Liver (tissue), 9 donors: ENCODE results near the gene PARD3B. TPM values are rescaled to one million over a fixed set of nuclear protein-coding genes. Genes with fewer than 3 reads are reported as not detected.

Experiments used
- DNase-seq: peaks from one replicate; pipeline ENCODE4 v3.0.0-alpha.2; 2017; ENCODE audit warnings: low spot score
- H3K27ac ChIP-seq, 2 donors: one replicate each; pipeline ENCODE4 v1.7.0; 2013; ENCODE audit warnings: inconsistent platforms in 2 of 2, low read length in 2 of 2, control low read depth in 1 of 2, low read depth in 1 of 2, mild to moderate bottlenecking in 1 of 2
- H3K27me3 ChIP-seq, 4 donors: one replicate each; pipeline versions ENCODE4 v1.6.1 to v1.7.0; 2013; ENCODE audit warnings: low read length in 3 of 4, inconsistent platforms in 1 of 4, mild to moderate bottlenecking in 1 of 4, moderate library complexity in 1 of 4; ENCODE audit not compliant: control insufficient read depth in 4 of 4, insufficient read depth in 4 of 4
- H3K36me3 ChIP-seq, 4 donors: one replicate each; pipeline versions ENCODE4 v1.6.1 to v1.7.0; 2013; ENCODE audit warnings: low read length in 3 of 4, mild to moderate bottlenecking in 3 of 4, low read depth in 1 of 4, moderate library complexity in 1 of 4; ENCODE audit not compliant: control insufficient read depth in 4 of 4, insufficient read depth in 3 of 4
- H3K4me1 ChIP-seq, 4 donors: one replicate each; pipeline versions ENCODE4 v1.6.1 to v1.7.0; 2013; ENCODE audit warnings: low read length in 3 of 4, mild to moderate bottlenecking in 3 of 4, moderate library complexity in 1 of 4; ENCODE audit not compliant: control insufficient read depth in 4 of 4, insufficient read depth in 4 of 4
- H3K4me3 ChIP-seq, 3 donors: one replicate each; pipeline versions ENCODE4 v1.6.1 to v1.7.0; 2013; ENCODE audit warnings: low read length in 3 of 3, control low read depth in 1 of 3, low read depth in 1 of 3, mild to moderate bottlenecking in 1 of 3
- H3K9ac ChIP-seq, 2 donors: one replicate each; pipeline ENCODE4 v1.7.0; 2013; ENCODE audit warnings: low read length in 2 of 2, mild to moderate bottlenecking in 2 of 2, moderate library complexity in 2 of 2, control low read depth in 1 of 2, low read depth in 1 of 2
- H3K9me3 ChIP-seq, 4 donors: one replicate each; pipeline versions ENCODE4 v1.6.1 to v1.7.0; 2013; ENCODE audit warnings: low read length in 3 of 4; ENCODE audit not compliant: control insufficient read depth in 4 of 4
- EGR1 ChIP-seq, 2 donors: IDR thresholded peaks; 2 replicates each; pipeline ENCODE4 v1.6.1; 2016 to 2018; ENCODE audit warnings: antibody characterized with exemption in 2 of 2, low read depth in 2 of 2
- FOXA1 ChIP-seq: IDR thresholded peaks from 2 replicates; pipeline ENCODE4 v1.6.1; 2016; ENCODE audit warnings: antibody characterized with exemption
- FOXA2 ChIP-seq: IDR thresholded peaks from 2 replicates; pipeline ENCODE4 v1.6.1; 2016; ENCODE audit warnings: antibody characterized with exemption
- GABPA ChIP-seq, 2 donors: IDR thresholded peaks in 1 of 2; conservative IDR thresholded peaks in 1 of 2; 2 replicates each; pipeline ENCODE4 v1.6.1; 2016; ENCODE audit warnings: antibody characterized with exemption in 2 of 2, mild to moderate bottlenecking in 1 of 2, moderate library complexity in 1 of 2
- HNF4A ChIP-seq, 2 donors: conservative IDR thresholded peaks; 2 replicates each; pipeline ENCODE4 v1.6.1; 2016; ENCODE audit warnings: antibody characterized with exemption in 2 of 2, mild to moderate bottlenecking in 2 of 2
- HNF4G ChIP-seq: IDR thresholded peaks from 2 replicates; pipeline ENCODE4 v1.6.1; 2016; ENCODE audit warnings: antibody characterized with exemption
- NR2F2 ChIP-seq: IDR thresholded peaks from 2 replicates; pipeline ENCODE4 v1.6.1; 2016; ENCODE audit warnings: antibody characterized with exemption
- RAD21 ChIP-seq, 2 donors: IDR thresholded peaks; 2 replicates each; pipeline ENCODE4 v1.6.1; 2016; ENCODE audit warnings: antibody characterized with exemption in 2 of 2, mild to moderate bottlenecking in 2 of 2
- RXRA ChIP-seq, 2 donors: IDR thresholded peaks; 2 replicates each; pipeline ENCODE4 v1.6.1; 2017 to 2018; ENCODE audit warnings: antibody characterized with exemption in 2 of 2, mild to moderate bottlenecking in 1 of 2
- SP1 ChIP-seq: IDR thresholded peaks from 2 replicates; pipeline ENCODE4 v1.6.1; 2018; ENCODE audit warnings: antibody characterized with exemption, mild to moderate bottlenecking
- TAF1 ChIP-seq: conservative IDR thresholded peaks from 2 replicates; pipeline ENCODE4 v1.6.1; 2016; ENCODE audit warnings: antibody characterized with exemption, mild to moderate bottlenecking
- YY1 ChIP-seq: IDR thresholded peaks from 2 replicates; pipeline ENCODE4 v1.6.1; 2016; ENCODE audit warnings: antibody characterized with exemption, mild to moderate bottlenecking
- WGBS: extraction: QIAGEN DNeasy Blood & Tissue Kit; methylation state at CpG from one replicate; pipeline ENCODE4 v1.1.7; 2013; 5-methylcytosine and 5-hydroxymethylcytosine counted together
- polyA plus RNA-seq, 2 donors: library from polyadenylated mRNA; stranded (reverse) in 1 of 2; unstranded in 1 of 2; fragments of 200-250 nt in 1 of 2; fragments of >200 nt in 1 of 2; fragmentation: Nextera tagmentation in 1 of 2; extraction: Ambion mirVana in 1 of 2; gene quantifications; one replicate each; pipeline versions ENCODE4 v1.2.1 to v1.2.3, GENCODE V29; 2013 to 2015
- total RNA-seq, 2 donors: library from RNA; depleted of rRNA; stranded (reverse); fragments of >200 nt; gene quantifications; one replicate each; pipeline ENCODE4 v1.2.3, GENCODE V29; 2014
- TF ChIP-seq, protein P1 (sequence below): fragments of 150-350 bp; IDR thresholded peaks from 2 replicates; pipeline ENCODE4 v1.5.1; 2017; ENCODE audit warnings: improper control_type of control experiment, low read depth, low read length; ENCODE audit not compliant: missing input control
- TF ChIP-seq, protein P2 (sequence below): IDR thresholded peaks from 2 replicates; pipeline ENCODE4 v1.6.1; 2016; ENCODE audit warnings: antibody characterized with exemption
- TF ChIP-seq, protein P3 (sequence below): IDR thresholded peaks from 2 replicates; pipeline ENCODE4 v1.6.1; 2016; ENCODE audit warnings: antibody characterized with exemption
- TF ChIP-seq, protein P4 (sequence below): IDR thresholded peaks from 2 replicates; pipeline ENCODE4 v1.6.1; 2016; ENCODE audit warnings: antibody characterized with exemption
- donor health status: healthy.
- donor health status: healthy.
- donor health status: healthy.
- donor health status: healthy.
- donor health status: healthy.

PARD3B gene
- total and polyA plus RNA-seq, 4 donors, result 1.1 to 10.3 (median 3.7) TPM

DNA sequence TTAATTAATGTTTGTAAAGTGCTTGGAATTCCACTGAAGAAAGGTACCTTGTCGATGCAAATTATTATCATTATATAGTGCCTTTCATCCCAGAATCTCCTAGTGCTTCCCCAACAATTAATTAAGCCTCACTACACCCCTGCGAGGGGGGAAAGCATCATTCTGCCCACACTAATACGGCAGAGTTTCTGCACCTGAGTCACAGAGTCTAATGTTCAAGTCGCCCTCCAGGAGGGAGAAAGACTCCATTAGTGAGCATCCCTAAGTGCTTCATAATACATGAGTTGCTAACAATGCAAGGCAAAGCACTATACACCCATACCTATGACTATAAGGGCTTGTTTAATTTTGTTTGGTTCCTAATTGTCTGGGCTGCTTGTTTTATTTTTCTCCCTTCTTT, 1111.7 kb downstream of the PARD3B start:
- H3K9me3 ChIP-seq, result no peaks in the 10 kb centered on the region
- no peaks in the 10 kb centered on the region for H3K4me1 ChIP-seq
- no peak overlapping the region for H3K27ac ChIP-seq
- H3K27me3 ChIP-seq, result no peaks in the 10 kb centered on the region
- DNase-seq, result no peak
- no peak overlapping the region for H3K9ac ChIP-seq
- TF ChIP-seq GABPA (IDR thresholded peaks at IDR 0.05 in 1 of 2, conservative IDR thresholded peaks at IDR 0.05 in 1 of 2) (no peak), FOXA1 (no peak), SP1 (no peak), HNF4G (no peak), FOXA2 (no peak), HNF4A (conservative IDR thresholded peaks at IDR 0.05) (no peak), TAF1 (no peak), YY1 (no peak), RAD21 (IDR thresholded peaks at IDR 0.05) (no peak), RXRA (IDR thresholded peaks at IDR 0.05) (no peak)
- TF ChIP-seq, protein P1, sequence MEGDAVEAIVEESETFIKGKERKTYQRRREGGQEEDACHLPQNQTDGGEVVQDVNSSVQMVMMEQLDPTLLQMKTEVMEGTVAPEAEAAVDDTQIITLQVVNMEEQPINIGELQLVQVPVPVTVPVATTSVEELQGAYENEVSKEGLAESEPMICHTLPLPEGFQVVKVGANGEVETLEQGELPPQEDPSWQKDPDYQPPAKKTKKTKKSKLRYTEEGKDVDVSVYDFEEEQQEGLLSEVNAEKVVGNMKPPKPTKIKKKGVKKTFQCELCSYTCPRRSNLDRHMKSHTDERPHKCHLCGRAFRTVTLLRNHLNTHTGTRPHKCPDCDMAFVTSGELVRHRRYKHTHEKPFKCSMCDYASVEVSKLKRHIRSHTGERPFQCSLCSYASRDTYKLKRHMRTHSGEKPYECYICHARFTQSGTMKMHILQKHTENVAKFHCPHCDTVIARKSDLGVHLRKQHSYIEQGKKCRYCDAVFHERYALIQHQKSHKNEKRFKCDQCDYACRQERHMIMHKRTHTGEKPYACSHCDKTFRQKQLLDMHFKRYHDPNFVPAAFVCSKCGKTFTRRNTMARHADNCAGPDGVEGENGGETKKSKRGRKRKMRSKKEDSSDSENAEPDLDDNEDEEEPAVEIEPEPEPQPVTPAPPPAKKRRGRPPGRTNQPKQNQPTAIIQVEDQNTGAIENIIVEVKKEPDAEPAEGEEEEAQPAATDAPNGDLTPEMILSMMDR, result no peak
- TF ChIP-seq, protein P2, sequence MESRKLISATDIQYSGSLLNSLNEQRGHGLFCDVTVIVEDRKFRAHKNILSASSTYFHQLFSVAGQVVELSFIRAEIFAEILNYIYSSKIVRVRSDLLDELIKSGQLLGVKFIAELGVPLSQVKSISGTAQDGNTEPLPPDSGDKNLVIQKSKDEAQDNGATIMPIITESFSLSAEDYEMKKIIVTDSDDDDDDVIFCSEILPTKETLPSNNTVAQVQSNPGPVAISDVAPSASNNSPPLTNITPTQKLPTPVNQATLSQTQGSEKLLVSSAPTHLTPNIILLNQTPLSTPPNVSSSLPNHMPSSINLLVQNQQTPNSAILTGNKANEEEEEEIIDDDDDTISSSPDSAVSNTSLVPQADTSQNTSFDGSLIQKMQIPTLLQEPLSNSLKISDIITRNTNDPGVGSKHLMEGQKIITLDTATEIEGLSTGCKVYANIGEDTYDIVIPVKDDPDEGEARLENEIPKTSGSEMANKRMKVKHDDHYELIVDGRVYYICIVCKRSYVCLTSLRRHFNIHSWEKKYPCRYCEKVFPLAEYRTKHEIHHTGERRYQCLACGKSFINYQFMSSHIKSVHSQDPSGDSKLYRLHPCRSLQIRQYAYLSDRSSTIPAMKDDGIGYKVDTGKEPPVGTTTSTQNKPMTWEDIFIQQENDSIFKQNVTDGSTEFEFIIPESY, result no peak
- TF ChIP-seq, protein P3, sequence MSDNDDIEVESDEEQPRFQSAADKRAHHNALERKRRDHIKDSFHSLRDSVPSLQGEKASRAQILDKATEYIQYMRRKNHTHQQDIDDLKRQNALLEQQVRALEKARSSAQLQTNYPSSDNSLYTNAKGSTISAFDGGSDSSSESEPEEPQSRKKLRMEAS, result no peak
- H3K4me3 ChIP-seq, result no peak overlapping the region
- peaks cover 0 to 2% (median 0%) of the 10 kb centered on the region in 4 donors for H3K36me3 ChIP-seq
- WGBS, result 80% methylated on average over 4 of the region's 4 CpGs

DNA sequence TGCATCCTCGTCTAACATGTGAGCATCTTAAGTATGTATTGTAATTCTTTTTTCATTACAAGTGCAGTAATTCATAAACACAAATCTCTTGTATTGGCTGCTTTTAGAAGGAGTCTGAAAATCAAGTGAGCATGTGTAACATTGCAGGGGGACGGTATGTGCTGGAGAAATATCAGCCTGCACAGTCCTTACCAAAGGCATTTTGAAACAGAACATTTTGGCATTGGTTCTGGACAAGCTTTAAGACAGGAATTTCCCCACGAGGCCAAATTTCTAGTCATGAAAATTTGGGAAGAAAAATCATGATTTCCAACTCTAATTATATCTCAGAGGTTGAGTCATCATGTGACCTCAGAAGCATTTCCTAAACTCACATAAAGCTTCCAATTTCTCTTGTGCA, 1112.3 kb downstream of the PARD3B start:
- 71% methylated on average over 3 of the region's 3 CpGs for WGBS
- no peaks in the 10 kb centered on the region for H3K9me3 ChIP-seq
- TF ChIP-seq FOXA2, result no peak
- no peak for TF ChIP-seq EGR1 (IDR thresholded peaks at IDR 0.05; ENCODE audit: low read depth in 2 of 2)
- TF ChIP-seq NR2F2, result peak; percentile 38
- TF ChIP-seq TAF1, result no peak
- peak; percentile 30 for TF ChIP-seq SP1
- TF ChIP-seq, protein P4, sequence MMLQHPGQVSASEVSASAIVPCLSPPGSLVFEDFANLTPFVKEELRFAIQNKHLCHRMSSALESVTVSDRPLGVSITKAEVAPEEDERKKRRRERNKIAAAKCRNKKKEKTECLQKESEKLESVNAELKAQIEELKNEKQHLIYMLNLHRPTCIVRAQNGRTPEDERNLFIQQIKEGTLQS, result no peak
- H3K36me3 ChIP-seq, result peaks cover 0 to 2% (median 0%) of the 10 kb centered on the region in 4 donors
- H3K9ac ChIP-seq, result no peak overlapping the region
- no peaks in the 10 kb centered on the region for H3K27me3 ChIP-seq
- DNase-seq, result no peak
- H3K4me1 ChIP-seq, result no peaks in the 10 kb centered on the region
- no peak overlapping the region for H3K4me3 ChIP-seq
- H3K27ac ChIP-seq, result no peak overlapping the region

DNA sequence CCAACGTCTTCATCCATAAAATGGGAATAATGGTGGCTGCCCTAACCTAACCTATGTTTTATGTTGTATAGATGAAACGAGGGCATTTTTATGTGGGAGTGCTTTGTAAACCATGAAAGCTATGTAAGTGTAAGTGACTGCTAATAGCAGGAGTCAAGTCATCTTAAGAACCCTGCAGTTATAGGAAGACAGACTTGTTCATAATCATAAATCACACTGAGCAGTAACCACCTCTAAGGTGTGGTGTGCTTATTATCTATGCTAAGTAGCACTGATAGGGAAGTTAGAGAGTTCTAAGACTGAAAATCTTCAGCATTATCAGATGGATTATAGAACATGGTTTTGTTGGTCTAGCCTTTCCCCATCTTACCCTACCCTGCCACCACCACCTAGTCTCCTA, 1112.8 kb downstream of the PARD3B start:
- H3K9ac ChIP-seq, result no peak overlapping the region
- no peak overlapping the region for H3K27ac ChIP-seq
- H3K9me3 ChIP-seq, result no peaks in the 10 kb centered on the region
- H3K36me3 ChIP-seq, result peaks cover 0 to 2% (median 0%) of the 10 kb centered on the region in 4 donors
- H3K4me3 ChIP-seq, result no peak overlapping the region
- TF ChIP-seq, protein P3, result no peak
- H3K4me1 ChIP-seq, result no peaks in the 10 kb centered on the region
- 75% methylated on average over 2 of the region's 2 CpGs for WGBS
- no peak for DNase-seq
- H3K27me3 ChIP-seq, result no peaks in the 10 kb centered on the region
